ENCODE results near the gene MNAT1.

GRCh38 chr14:60931218-60931617 is 196.7 kb downstream of the MNAT1 start:
- TF ChIP-seq CTCF (IDR thresholded peaks at IDR 0.05) (no peak), POLR2A (IDR thresholded peaks at IDR 0.05) (no peak)

All from testis (tissue), 2 donors.